ENCODE measurements around the gene RC3H1.

- TF ChIP-seq CTCF (IDR thresholded peaks at IDR 0.05) (no peak), POLR2AphosphoS5 (IDR thresholded peaks at IDR 0.05; ENCODE audit: low read depth, low read length) (no peak), TAF1 (IDR thresholded peaks at IDR 0.05; ENCODE audit: borderline replicate concordance, low read depth, low read length) (no peak), FOXJ3 (CRISPR knock-in tag; IDR thresholded peaks at IDR 0.05) (no peak)
Observed at GRCh38 chr1:174005032-174005431, 17.1 kb downstream of the RC3H1 start.
